ENCODE results near the gene GSTK1. TPM values are rescaled to one million over a fixed set of nuclear protein-coding genes. Genes with fewer than 3 reads are reported as not detected.
A peak's percentile ranks its signal among the peaks of the same experiment; 100 is the strongest.

The GSTK1 gene
- polyA plus RNA-seq, 1 of the 3 experiments (the other 2 are of a cell fraction): 299 TPM

DNA sequence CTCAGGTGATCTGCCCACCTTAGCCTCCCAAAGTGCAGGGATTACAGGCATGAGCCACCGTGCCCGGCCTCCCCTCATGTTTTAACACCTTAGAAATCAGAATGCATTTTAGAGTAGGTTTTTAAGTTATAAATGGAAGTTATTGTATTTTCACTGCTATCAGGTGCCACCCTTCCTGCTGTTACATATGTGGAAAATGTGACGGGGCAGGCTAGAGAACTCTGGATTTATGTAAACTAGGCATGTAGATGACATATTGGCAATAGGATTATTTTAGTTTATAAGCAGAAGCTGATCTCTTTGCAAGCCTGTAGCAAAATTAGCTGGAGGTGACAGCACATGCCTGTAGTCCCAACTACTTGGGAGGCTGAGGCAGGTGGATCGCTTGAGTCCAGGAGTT, 27.1 kb downstream of the GSTK1 start:
- Histone ChIP-seq H3K4me2 (peak overlapping the region; percentile 80), H3K4me1 (ENCODE audit: control insufficient read depth in 1 of 2, insufficient read depth in 2 of 2, low read depth in 1 of 2, low read length in 1 of 2) (peaks cover 19 to 21% of the 10 kb centered on the region in 2 experiments), H3K9ac (no peak overlapping the region), H4K20me1 (ENCODE audit: insufficient read depth) (peaks cover 17% of the 10 kb centered on the region), H3K4me3 (ENCODE audit: low read depth in 2 of 2, low read length in 1 of 2) (peak overlapping the region in 1 of 2 experiments; percentile 86; a peak in 2 of 4 replicates), H3K27me3 (ENCODE audit: insufficient read depth) (no peaks in the 10 kb centered on the region), H2AFZ (ENCODE audit: low read depth) (no peak overlapping the region), H3F3A (replicated peaks; ENCODE audit: insufficient read depth) (peaks cover 17% of the 10 kb centered on the region), H3K36me3 (replicated peaks in 1 of 2; ENCODE audit: control insufficient read depth in 1 of 2, insufficient read depth in 2 of 2, low read length in 1 of 2) (peaks cover 34 to 48% of the 10 kb centered on the region in 2 experiments), H3K9me3 (no peaks in the 10 kb centered on the region), H3K79me2 (ENCODE audit: insufficient read depth) (peaks cover 59% of the 10 kb centered on the region), H3K27ac (ENCODE audit: low read depth in 2 of 2, low read length in 1 of 2) (no peak overlapping the region), H3K9me2 (no peaks in the 10 kb centered on the region)
- whole genome bisulfite sequencing (ENCODE audit: low lambda C conversion rate): 78% methylated on average over 4 of the region's 4 CpGs
- CTCF ChIA-PET: interaction anchor here (1.0 to 4.9 kb wide), 4 partner anchors 11 to 50 kb away, joined by 3 to 30 read pairs (median 4); no protein-coding TSS in a partner anchor
- DNase-seq: no peak
- POLR2A ChIA-PET: interaction anchor here (0.9 to 1.2 kb wide), 2 partner anchors 27 to 40 kb away, joined by 3 to 4 read pairs; partner anchors contain the start of gene GSTK1
- no peak for TF ChIP-seq FOXJ3 (CRISPR knock-in tag; IDR thresholded peaks at IDR 0.05)
- no peak for TF ChIP-seq TAF1 (IDR thresholded peaks at IDR 0.05; ENCODE audit: borderline replicate concordance, low read depth, low read length)
- TF ChIP-seq, protein P1, sequence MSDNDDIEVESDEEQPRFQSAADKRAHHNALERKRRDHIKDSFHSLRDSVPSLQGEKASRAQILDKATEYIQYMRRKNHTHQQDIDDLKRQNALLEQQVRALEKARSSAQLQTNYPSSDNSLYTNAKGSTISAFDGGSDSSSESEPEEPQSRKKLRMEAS (IDR thresholded peaks at IDR 0.05; ENCODE audit: low read depth): no peak
- no peak for TF ChIP-seq POLR2AphosphoS5 (IDR thresholded peaks at IDR 0.05; ENCODE audit: low read depth, low read length)
- no peak for TF ChIP-seq NFIC (IDR thresholded peaks at IDR 0.05; ENCODE audit: borderline replicate concordance)
- TF ChIP-seq SIN3A (IDR thresholded peaks at IDR 0.05; ENCODE audit: borderline replicate concordance, low read depth, low read length): no peak
- TF ChIP-seq, protein P2, sequence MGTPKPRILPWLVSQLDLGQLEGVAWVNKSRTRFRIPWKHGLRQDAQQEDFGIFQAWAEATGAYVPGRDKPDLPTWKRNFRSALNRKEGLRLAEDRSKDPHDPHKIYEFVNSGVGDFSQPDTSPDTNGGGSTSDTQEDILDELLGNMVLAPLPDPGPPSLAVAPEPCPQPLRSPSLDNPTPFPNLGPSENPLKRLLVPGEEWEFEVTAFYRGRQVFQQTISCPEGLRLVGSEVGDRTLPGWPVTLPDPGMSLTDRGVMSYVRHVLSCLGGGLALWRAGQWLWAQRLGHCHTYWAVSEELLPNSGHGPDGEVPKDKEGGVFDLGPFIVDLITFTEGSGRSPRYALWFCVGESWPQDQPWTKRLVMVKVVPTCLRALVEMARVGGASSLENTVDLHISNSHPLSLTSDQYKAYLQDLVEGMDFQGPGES (IDR thresholded peaks at IDR 0.05; ENCODE audit: low read depth, low read length): no peak

GRCh38 chr7:143292876-143293275, 29.6 kb downstream of the GSTK1 start:
- H4K20me1 ChIP-seq (ENCODE audit: insufficient read depth): peaks cover 31% of the 10 kb centered on the region
- no peak overlapping the region for H3K27ac ChIP-seq (ENCODE audit: low read depth in 2 of 2, low read length in 1 of 2)
- H3K79me2 ChIP-seq (ENCODE audit: insufficient read depth): peaks cover 75% of the 10 kb centered on the region
- H3K9me3 ChIP-seq: no peaks in the 10 kb centered on the region
- H3K4me3 ChIP-seq (ENCODE audit: low read depth in 2 of 2, low read length in 1 of 2): no peak overlapping the region
- 98% methylated on average over 5 of the region's 5 CpGs for WGBS (ENCODE audit: low lambda C conversion rate)
- CTCF ChIA-PET: interaction anchor here (0.7 to 4.9 kb wide), 6 partner anchors 8 to 52 kb away, joined by 3 to 30 read pairs (median 4); partner anchors contain the start of gene GSTK1
- no peak overlapping the region for H3K4me2 ChIP-seq
- POLR2A ChIA-PET: no interaction called here
- H3F3A ChIP-seq (replicated peaks; ENCODE audit: insufficient read depth): peaks cover 32% of the 10 kb centered on the region
- no peaks in the 10 kb centered on the region for H3K9me2 ChIP-seq
- H3K36me3 ChIP-seq (replicated peaks in 1 of 2; ENCODE audit: control insufficient read depth in 1 of 2, insufficient read depth in 2 of 2, low read length in 1 of 2): peaks cover 56 to 74% of the 10 kb centered on the region in 2 experiments
- no peak overlapping the region for H2AFZ ChIP-seq (ENCODE audit: low read depth)
- H3K9ac ChIP-seq: no peak overlapping the region
- peaks cover 15 to 34% of the 10 kb centered on the region in 2 experiments for H3K4me1 ChIP-seq (ENCODE audit: control insufficient read depth in 1 of 2, insufficient read depth in 2 of 2, low read depth in 1 of 2, low read length in 1 of 2)
- no peaks in the 10 kb centered on the region for H3K27me3 ChIP-seq (ENCODE audit: insufficient read depth)
- no peak for DNase-seq
- TF ChIP-seq CHD2 (IDR thresholded peaks at IDR 0.05; ENCODE audit: low read length, partially characterized antibody) (no peak), MXI1 (IDR thresholded peaks at IDR 0.05; ENCODE audit: low read depth, low read length) (no peak), SIN3A (IDR thresholded peaks at IDR 0.05; ENCODE audit: borderline replicate concordance, low read depth, low read length) (no peak), ZBTB33 (IDR thresholded peaks at IDR 0.05; ENCODE audit: borderline replicate concordance, low read depth) (no peak), RXRA (IDR thresholded peaks at IDR 0.05; ENCODE audit: borderline replicate concordance, low read depth) (no peak), TAF1 (IDR thresholded peaks at IDR 0.05; ENCODE audit: borderline replicate concordance, low read depth, low read length) (no peak), POLR2AphosphoS5 (IDR thresholded peaks at IDR 0.05; ENCODE audit: low read depth, low read length) (no peak), JUND (IDR thresholded peaks at IDR 0.05) (no peak), TEAD4 (IDR thresholded peaks at IDR 0.05; ENCODE audit: borderline replicate concordance, insufficient read depth) (no peak), PBX3 (IDR thresholded peaks at IDR 0.05) (no peak)
- TF ChIP-seq, protein P1 (IDR thresholded peaks at IDR 0.05; ENCODE audit: low read depth): no peak
- TF ChIP-seq, protein P3, sequence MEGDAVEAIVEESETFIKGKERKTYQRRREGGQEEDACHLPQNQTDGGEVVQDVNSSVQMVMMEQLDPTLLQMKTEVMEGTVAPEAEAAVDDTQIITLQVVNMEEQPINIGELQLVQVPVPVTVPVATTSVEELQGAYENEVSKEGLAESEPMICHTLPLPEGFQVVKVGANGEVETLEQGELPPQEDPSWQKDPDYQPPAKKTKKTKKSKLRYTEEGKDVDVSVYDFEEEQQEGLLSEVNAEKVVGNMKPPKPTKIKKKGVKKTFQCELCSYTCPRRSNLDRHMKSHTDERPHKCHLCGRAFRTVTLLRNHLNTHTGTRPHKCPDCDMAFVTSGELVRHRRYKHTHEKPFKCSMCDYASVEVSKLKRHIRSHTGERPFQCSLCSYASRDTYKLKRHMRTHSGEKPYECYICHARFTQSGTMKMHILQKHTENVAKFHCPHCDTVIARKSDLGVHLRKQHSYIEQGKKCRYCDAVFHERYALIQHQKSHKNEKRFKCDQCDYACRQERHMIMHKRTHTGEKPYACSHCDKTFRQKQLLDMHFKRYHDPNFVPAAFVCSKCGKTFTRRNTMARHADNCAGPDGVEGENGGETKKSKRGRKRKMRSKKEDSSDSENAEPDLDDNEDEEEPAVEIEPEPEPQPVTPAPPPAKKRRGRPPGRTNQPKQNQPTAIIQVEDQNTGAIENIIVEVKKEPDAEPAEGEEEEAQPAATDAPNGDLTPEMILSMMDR (IDR thresholded peaks at IDR 0.05): no peak
- TF ChIP-seq, protein P4, sequence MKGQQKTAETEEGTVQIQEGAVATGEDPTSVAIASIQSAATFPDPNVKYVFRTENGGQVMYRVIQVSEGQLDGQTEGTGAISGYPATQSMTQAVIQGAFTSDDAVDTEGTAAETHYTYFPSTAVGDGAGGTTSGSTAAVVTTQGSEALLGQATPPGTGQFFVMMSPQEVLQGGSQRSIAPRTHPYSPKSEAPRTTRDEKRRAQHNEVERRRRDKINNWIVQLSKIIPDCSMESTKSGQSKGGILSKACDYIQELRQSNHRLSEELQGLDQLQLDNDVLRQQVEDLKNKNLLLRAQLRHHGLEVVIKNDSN (IDR thresholded peaks at IDR 0.05; ENCODE audit: borderline replicate concordance, low read depth): no peak
- TF ChIP-seq, protein P2 (IDR thresholded peaks at IDR 0.05; ENCODE audit: low read depth, low read length): no peak
